ENCODE measurements around the gene SRRM4.

Gene SRRM4

DNA sequence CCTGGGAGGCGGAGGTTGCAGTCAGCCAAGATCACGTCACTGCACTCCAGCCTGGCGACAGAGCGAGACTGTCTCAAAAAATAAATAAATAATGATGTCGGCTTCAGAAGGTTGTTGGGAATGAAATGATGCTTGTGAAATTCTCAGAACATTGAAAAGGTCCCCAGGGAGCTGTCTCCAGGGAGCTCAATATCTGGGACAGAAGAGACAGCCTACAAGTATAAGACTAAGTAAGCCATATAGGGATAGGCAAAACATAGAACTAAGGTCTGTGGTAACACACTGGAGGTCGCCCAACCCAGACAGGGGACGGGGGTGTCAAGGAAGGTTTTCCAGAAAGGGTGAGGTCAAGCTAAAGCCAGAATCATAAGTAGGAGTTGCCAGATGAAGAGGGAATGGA lies 167.9 kb downstream of the SRRM4 start:
- TF ChIP-seq TEAD4 (IDR thresholded peaks at IDR 0.05) (no peak), YY1 (IDR thresholded peaks at IDR 0.05; ENCODE audit: low read depth) (no peak), EP300 (IDR thresholded peaks at IDR 0.05; ENCODE audit: borderline replicate concordance) (no peak), EGR1 (IDR thresholded peaks at IDR 0.05) (no peak)
- TF ChIP-seq, protein P1, sequence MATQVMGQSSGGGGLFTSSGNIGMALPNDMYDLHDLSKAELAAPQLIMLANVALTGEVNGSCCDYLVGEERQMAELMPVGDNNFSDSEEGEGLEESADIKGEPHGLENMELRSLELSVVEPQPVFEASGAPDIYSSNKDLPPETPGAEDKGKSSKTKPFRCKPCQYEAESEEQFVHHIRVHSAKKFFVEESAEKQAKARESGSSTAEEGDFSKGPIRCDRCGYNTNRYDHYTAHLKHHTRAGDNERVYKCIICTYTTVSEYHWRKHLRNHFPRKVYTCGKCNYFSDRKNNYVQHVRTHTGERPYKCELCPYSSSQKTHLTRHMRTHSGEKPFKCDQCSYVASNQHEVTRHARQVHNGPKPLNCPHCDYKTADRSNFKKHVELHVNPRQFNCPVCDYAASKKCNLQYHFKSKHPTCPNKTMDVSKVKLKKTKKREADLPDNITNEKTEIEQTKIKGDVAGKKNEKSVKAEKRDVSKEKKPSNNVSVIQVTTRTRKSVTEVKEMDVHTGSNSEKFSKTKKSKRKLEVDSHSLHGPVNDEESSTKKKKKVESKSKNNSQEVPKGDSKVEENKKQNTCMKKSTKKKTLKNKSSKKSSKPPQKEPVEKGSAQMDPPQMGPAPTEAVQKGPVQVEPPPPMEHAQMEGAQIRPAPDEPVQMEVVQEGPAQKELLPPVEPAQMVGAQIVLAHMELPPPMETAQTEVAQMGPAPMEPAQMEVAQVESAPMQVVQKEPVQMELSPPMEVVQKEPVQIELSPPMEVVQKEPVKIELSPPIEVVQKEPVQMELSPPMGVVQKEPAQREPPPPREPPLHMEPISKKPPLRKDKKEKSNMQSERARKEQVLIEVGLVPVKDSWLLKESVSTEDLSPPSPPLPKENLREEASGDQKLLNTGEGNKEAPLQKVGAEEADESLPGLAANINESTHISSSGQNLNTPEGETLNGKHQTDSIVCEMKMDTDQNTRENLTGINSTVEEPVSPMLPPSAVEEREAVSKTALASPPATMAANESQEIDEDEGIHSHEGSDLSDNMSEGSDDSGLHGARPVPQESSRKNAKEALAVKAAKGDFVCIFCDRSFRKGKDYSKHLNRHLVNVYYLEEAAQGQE (IDR thresholded peaks at IDR 0.05; ENCODE audit: low read depth): no peak
- TF ChIP-seq, protein P2, sequence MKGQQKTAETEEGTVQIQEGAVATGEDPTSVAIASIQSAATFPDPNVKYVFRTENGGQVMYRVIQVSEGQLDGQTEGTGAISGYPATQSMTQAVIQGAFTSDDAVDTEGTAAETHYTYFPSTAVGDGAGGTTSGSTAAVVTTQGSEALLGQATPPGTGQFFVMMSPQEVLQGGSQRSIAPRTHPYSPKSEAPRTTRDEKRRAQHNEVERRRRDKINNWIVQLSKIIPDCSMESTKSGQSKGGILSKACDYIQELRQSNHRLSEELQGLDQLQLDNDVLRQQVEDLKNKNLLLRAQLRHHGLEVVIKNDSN (IDR thresholded peaks at IDR 0.05): no peak
- TF ChIP-seq, protein P3, sequence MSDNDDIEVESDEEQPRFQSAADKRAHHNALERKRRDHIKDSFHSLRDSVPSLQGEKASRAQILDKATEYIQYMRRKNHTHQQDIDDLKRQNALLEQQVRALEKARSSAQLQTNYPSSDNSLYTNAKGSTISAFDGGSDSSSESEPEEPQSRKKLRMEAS (IDR thresholded peaks at IDR 0.05): no peak

DNA sequence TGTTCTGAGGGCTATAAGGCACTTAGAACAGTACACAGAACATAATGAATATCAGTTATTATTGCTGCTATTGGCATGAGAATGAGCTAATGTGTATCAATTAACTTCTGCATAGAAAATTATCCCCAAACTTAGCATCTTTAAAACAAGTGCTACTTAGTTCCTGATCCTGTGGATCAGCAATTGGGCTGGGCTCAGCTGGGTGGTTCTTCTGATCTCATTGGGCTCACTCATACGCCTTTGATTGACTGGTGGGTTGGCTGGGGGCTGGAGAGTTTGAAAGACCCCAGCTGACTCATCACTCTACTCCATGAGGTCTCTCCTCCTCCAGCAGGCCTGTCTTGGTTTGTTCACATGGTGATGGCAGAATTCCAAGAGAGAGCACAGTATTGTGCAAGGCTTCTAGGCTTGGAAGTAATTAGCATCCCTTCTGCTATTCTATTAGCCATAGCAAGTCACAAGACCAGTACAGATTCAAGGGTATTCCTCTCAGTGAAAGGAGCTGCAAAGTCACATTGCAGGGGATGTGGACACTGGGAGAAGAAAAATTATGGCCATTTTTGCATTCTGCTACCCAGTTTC lies 170.2 kb downstream of the SRRM4 start:
- TF ChIP-seq, protein P3 (IDR thresholded peaks at IDR 0.05): no peak
- TF ChIP-seq, protein P1 (IDR thresholded peaks at IDR 0.05; ENCODE audit: low read depth): no peak
- TF ChIP-seq CREB1 (IDR thresholded peaks at IDR 0.05; ENCODE audit: low read depth) (no peak), NFIC (IDR thresholded peaks at IDR 0.05) (no peak), TCF12 (IDR thresholded peaks at IDR 0.05; ENCODE audit: low read depth) (no peak)
- TF ChIP-seq, protein P2 (IDR thresholded peaks at IDR 0.05): no peak

DNA sequence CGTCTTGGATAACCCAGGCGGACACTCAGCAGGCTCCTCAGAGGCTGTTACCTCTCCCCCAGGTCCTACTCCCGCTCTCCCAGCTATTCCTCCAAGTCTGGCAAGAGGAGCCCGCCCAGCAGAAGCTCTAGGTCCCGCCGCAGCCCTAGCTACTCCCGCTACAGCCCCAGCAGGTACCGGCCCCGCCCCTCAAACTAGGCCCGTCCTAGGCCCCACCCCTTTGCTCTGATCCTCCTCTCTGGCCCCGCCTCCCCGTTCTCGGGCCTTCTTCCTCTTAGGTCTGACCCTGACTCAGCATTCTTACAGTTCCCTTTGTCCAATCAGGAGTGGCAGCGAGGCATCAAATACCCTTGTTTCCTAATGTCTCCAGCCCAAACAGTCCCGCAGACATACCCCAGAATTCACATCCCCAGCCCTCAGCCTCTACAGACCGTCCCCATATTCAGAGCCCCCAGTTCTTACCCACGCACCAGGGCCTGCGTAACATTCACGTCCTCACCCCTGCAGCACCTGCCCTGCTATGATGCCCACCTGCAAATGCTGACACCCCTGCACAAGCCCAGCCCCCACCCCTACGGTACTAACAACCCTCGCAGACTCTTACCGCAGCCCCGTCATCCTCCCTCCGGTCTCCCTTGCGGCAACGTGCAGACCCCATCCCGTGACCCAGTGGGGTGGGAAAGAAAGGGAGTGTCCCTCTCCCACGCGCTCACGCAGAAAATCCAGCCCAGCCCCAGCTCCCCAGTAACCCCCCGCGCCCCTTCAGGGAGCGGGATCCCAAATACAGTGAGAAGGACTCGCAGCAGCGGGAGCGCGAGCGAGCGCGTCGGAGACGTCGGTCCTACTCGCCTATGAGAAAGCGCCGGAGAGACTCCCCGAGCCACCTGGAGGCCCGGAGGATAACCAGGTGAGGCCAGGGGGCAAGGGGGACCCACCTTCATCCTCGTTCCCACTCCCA lies 172.4 kb downstream of the SRRM4 start:
- TF ChIP-seq, protein P1 (IDR thresholded peaks at IDR 0.05; ENCODE audit: low read depth): no peak
- TF ChIP-seq YY1 (IDR thresholded peaks at IDR 0.05; ENCODE audit: low read depth): no peak
- no peak for TF ChIP-seq ZBTB7A (IDR thresholded peaks at IDR 0.05; ENCODE audit: low read depth)
- TF ChIP-seq, protein P2 (IDR thresholded peaks at IDR 0.05): no peak
- no peak for TF ChIP-seq CREB1 (IDR thresholded peaks at IDR 0.05; ENCODE audit: low read depth)
- no peak for TF ChIP-seq RAD21 (IDR thresholded peaks at IDR 0.05; ENCODE audit: low read depth)
- no peak for TF ChIP-seq CEBPB (IDR thresholded peaks at IDR 0.05)
- no peak for TF ChIP-seq TCF12 (IDR thresholded peaks at IDR 0.05; ENCODE audit: low read depth)
- no peak for TF ChIP-seq EP300 (IDR thresholded peaks at IDR 0.05; ENCODE audit: borderline replicate concordance)
- no peak for TF ChIP-seq EGR1 (IDR thresholded peaks at IDR 0.05)
- no peak for TF ChIP-seq FOXM1 (IDR thresholded peaks at IDR 0.05; ENCODE audit: borderline replicate concordance, low read depth)
- no peak for TF ChIP-seq TEAD4 (IDR thresholded peaks at IDR 0.05)
- TF ChIP-seq NFIC (IDR thresholded peaks at IDR 0.05): no peak
- TF ChIP-seq, protein P3 (IDR thresholded peaks at IDR 0.05): no peak
- TF ChIP-seq TAF1 (IDR thresholded peaks at IDR 0.05; ENCODE audit: low read depth): no peak
